ENCODE data around the gene TET3. TPM values are rescaled to one million over a fixed set of nuclear protein-coding genes. Genes with fewer than 3 reads are reported as not detected.
A peak's percentile ranks its signal among the peaks of the same experiment; 100 is the strongest.

TET3 gene
- total RNA-seq, 2 donors from 2014 or later, result 6.6 to 8.5 TPM

DNA sequence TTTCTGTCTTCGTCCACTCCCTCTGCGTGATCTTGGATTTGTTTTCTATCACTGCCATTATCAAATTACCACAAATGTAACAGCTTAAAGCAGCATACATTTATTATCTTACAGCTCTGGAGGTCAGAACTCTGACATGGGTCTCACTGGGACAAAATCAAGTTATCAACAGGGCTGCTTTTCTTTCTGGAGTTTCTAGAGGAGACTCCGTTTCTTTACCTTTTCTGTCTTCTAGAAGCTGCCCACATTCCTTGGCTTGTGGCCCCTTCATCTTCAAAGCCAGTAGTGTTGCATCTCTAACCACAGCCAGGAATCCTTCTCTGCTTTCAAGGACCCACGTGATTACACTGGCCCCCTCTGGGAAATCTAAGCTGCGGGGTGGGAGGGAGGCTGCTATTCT is 21.9 kb upstream of the TET3 start:
- intact Hi-C loops (cut with DNase I), result no loop called here
- no peak for DNase-seq (ENCODE audit: low spot score)

- intact Hi-C loops (cut with DNase I), result no loop called here
- DNase-seq (ENCODE audit: low spot score), result no peak
These were observed 21.2 kb upstream of the TET3 start for GRCh38 chr2:73963385-73964120.

DNA sequence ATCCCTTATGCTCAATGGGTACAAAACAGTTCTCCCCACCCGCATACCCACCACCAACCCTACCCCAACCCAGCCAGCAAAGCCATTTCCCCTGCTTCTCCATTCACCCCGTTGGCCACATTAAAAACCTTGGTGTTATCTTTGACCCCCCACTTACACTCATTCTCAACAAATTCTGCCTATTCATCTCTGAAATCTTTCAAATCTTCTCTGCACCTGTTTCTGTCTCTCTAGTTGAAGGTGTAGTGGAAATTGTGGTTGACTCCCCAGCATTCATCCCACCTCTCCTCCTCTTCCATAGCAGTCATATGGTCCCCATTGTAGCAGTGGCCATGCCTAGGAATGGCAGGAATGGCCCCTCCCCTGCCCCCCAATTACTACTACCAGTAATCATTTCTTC is 20.5 kb upstream of the TET3 start:
- intact Hi-C loops (cut with DNase I), result no loop called here

DNA sequence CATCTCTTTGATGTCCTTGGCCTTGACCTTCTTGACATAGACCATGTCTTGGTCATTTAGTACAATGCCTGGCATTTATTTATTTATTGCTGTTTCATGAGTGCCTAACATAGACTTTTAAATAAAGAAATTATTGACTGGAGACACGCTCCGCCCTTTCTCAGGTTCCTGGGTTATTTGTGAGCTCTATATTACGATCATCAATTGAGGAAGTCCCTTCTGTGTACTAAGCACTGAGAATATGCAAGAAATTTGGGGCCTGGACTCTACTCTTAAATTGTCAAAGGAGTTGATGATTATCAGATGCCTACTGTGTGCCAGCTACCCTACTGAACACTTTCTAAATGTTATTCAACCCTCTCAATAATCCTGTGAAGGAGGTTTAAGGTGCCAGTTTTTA is 19.7 kb upstream of the TET3 start:
- DNase-seq (ENCODE audit: low spot score), result no peak
- intact Hi-C loops (cut with DNase I), result no loop called here

More for the DNA sequence above, 20.5 kb upstream of the TET3 start:
- DNase-seq (ENCODE audit: low spot score), result no peak

GRCh38 chr2:73968357-73968937 is 16.3 kb upstream of the TET3 start:
- intact Hi-C loops (cut with DNase I), result no loop called here
- no peak for DNase-seq (ENCODE audit: low spot score)

DNA sequence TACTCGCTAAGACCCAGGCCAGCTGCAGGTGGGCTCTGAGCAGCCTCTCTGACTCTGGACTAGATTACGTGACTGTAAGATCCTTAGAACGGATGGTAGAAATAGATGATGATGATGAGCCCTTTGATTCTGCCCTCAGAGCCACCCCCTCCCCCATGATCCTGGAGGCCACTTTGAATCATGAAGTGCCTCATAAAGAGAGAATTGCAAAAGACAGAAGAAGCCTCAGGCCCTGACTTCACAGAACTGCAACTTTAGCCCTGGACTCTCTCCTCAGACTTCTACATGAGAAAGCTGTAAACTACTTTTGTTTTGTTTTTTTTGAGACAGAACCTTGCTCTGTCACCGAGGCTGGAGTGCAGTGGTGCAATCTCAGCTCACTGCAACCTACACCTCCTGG is 15.4 kb upstream of the TET3 start:
- DNase-seq (ENCODE audit: low spot score), result no peak
- intact Hi-C loops (cut with DNase I), result no loop called here

- no peak for DNase-seq (ENCODE audit: low spot score)
- intact Hi-C loops (cut with DNase I), result no loop called here
These were observed 14.4 kb upstream of the TET3 start for GRCh38 chr2:73970141-73970803.

DNA sequence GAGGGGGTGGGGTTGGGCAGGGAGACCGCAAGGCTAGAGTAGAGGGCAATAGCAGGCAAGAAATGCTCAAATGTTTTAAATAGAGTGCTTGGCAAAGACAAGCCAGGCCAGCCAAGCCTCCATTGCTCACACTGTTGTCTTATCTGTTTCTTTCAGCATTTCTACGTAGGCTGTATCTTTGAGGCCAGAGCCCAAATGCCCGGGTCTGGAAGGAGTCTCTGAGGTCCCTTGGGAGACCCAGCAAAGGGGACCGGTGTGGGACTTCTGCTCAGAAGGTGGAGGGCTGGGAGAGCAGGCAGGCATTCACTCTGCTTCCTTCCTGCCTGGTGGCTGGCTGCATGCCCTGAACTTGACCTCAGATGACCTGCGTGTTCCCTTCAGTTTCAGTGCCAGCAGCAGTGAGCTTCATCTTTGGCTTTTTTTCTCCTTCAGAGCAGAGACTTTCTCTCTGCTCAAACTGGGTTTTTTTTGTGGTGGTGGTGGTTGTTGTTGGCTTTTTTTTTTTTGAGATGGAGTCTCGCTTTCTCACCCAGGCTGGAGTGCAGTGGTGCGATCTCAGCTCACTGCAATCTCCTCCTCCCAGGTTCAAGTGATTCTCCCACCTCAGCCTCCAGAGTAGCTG is 13.7 kb upstream of the TET3 start:
- intact Hi-C loops (cut with DNase I), result no loop called here
- DNase-seq (ENCODE audit: low spot score), result peak; percentile 88

GRCh38 chr2:73971722-73972121 is 13.0 kb upstream of the TET3 start:
- intact Hi-C loops (cut with DNase I), result no loop called here
- no peak for DNase-seq (ENCODE audit: low spot score)

DNA sequence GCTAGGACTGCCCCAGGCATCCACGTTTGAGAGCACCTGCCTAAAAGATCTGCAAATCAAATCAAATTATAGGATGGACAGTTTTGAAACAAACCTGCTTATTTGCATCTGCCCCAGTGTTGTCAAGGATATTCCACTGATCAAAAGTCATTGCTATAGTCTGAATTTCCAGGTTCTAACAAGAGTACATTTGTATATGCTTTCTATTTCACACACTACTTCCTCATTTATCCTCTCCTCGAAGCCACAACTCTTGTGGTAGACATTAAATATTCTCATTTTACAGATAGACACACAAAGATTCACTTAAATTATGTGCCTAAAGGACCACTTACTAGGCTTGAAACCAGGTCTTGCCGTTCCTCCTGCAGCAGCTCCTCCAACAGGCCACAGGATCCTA is 11.9 kb upstream of the TET3 start:
- intact Hi-C loops (cut with DNase I), result no loop called here

GRCh38 chr2:73975731-73976130 is 9.0 kb upstream of the TET3 start:
- intact Hi-C loops (cut with DNase I), result no loop called here
- no peak for DNase-seq (ENCODE audit: low spot score)

More for the DNA sequence above, 11.9 kb upstream of the TET3 start:
- DNase-seq (ENCODE audit: low spot score), result no peak

- intact Hi-C loops (cut with DNase I), result no loop called here
These were observed 7.9 kb upstream of the TET3 start for GRCh38 chr2:73976803-73977202.

DNA sequence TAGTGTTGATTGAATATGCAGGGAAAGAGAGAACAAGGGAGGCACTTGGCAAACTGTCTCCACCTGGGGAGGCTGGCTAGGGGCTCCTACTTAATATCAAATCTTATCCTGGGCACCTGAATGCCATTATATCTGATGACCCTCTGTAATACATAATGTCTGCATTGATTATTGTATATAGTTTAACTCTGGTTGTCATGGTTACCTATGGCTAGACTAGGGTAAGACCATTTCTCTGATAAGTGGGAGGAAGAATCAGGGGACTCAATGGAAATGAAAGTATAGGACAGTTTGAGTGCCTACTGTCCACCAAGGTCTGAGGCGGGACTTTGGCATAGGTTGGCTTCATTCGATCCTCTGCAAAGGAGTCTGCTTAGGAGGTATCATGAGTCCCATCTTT is 7.2 kb upstream of the TET3 start:
- DNase-seq (ENCODE audit: low spot score), result no peak
- intact Hi-C loops (cut with DNase I), result no loop called here

More at GRCh38 chr2:73976803-73977202, 7.9 kb upstream of the TET3 start:
- DNase-seq (ENCODE audit: low spot score), result no peak

GRCh38 chr2:73979021-73979420 is 5.7 kb upstream of the TET3 start:
- intact Hi-C loops (cut with DNase I), result no loop called here
- no peak for DNase-seq (ENCODE audit: low spot score)

DNA sequence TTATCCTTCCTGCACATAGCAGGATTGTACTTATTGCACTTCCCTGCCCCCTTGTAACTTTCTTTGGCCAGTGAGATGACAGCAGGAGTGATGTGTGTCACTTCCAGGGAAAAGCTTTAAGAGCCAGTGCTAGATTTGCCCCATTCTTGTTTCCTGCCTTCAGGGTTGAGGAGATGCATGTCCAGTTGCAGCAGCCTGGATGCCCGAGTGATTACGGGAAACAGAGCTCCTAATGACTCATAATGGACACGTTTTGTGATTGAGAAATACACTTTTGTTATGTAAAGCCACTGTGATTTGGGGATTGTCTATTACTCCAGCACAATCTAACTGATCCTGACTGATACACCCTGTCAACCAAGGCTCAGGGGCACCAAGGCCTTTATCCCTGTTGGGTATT is 5.0 kb upstream of the TET3 start:
- intact Hi-C loops (cut with DNase I), result no loop called here
- DNase-seq (ENCODE audit: low spot score), result no peak

DNA sequence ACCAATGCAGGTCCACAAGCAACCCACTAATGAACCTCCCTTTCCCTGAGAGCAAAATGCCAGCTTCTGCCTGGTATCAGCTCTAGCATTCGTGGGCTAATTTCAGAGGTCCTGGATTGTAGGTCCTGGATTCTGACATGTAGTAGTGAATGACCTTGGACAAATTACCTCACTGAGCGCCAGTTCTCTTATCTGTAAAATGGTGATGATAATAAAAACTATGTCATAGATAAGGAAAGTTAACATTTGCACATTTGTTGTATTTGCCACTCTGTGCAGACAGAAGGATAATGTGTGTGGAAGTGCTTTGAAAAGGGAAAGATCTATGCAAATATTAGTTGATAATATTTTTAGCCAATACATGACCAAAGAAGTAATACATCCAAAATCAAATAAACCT is 4.1 kb upstream of the TET3 start:
- no peak for DNase-seq (ENCODE audit: low spot score)
- intact Hi-C loops (cut with DNase I), result no loop called here

- intact Hi-C loops (cut with DNase I), result no loop called here
These were observed 3.4 kb upstream of the TET3 start for GRCh38 chr2:73981081-73982001.

GRCh38 chr2:73982140-73982617 is 2.5 kb upstream of the TET3 start:
- intact Hi-C loops (cut with DNase I), result no loop called here

More at GRCh38 chr2:73981081-73982001, 3.4 kb upstream of the TET3 start:
- peak; percentile 86 for DNase-seq (ENCODE audit: low spot score)

More at GRCh38 chr2:73982140-73982617, 2.5 kb upstream of the TET3 start:
- no peak for DNase-seq (ENCODE audit: low spot score)

All from posterior vena cava (tissue), 2 donors.